ENCODE measurements around the gene LAG3. TPM values are rescaled to one million over a fixed set of nuclear protein-coding genes. Genes with fewer than 3 reads are reported as not detected.

The LAG3 gene
- total RNA-seq, 2 donors from 2014 or later, result 78.2 to 365 TPM

GRCh38 chr12:6745741-6746525 is 26.4 kb upstream of the LAG3 start:
- Mint-ChIP-seq H3K36me3 (peaks cover 16% of the 10 kb centered on the region), H3K9me3 (no peaks in the 10 kb centered on the region), H3K4me3 (no peak overlapping the region), H3K4me1 (ENCODE audit: low read depth in 2 of 2) (peaks cover 6 to 8% of the 10 kb centered on the region in 2 donors), H3K27ac (peak overlapping the region; percentile 57 to 76), H3K27me3 (no peaks in the 10 kb centered on the region)
- DNase-seq (ENCODE audit: low spot score), result no peak
- ATAC-seq, result peak; percentile 73 to 74

- Mint-ChIP-seq H3K27ac (peak overlapping the region in 1 of 2 donors; percentile 27), H3K4me3 (no peak overlapping the region), H3K4me1 (ENCODE audit: low read depth in 2 of 2) (peaks cover 12 to 14% of the 10 kb centered on the region in 2 donors), H3K36me3 (peaks cover 18% of the 10 kb centered on the region), H3K9me3 (no peaks in the 10 kb centered on the region), H3K27me3 (no peaks in the 10 kb centered on the region)
- DNase-seq (ENCODE audit: low spot score) (no peak), ATAC-seq (no peak)
Observed at GRCh38 chr12:6747216-6747615, 25.1 kb upstream of the LAG3 start.

GRCh38 chr12:6748761-6749160 is 23.6 kb upstream of the LAG3 start:
- DNase-seq (ENCODE audit: low spot score) (no peak), ATAC-seq (no peak)
- no peaks in the 10 kb centered on the region for H3K9me3 Mint-ChIP-seq
- peaks cover 18% of the 10 kb centered on the region for H3K36me3 Mint-ChIP-seq
- H3K27me3 Mint-ChIP-seq, result no peaks in the 10 kb centered on the region
- peaks cover 16 to 17% of the 10 kb centered on the region in 2 donors for H3K4me1 Mint-ChIP-seq (ENCODE audit: low read depth in 2 of 2)
- no peak overlapping the region for H3K27ac Mint-ChIP-seq
- no peak overlapping the region for H3K4me3 Mint-ChIP-seq

- ATAC-seq (no peak), DNase-seq (ENCODE audit: low spot score) (no peak)
- no peaks in the 10 kb centered on the region for H3K27me3 Mint-ChIP-seq
- H3K4me1 Mint-ChIP-seq (ENCODE audit: low read depth in 2 of 2), result peaks cover 12 to 14% of the 10 kb centered on the region in 2 donors
- peak overlapping the region in 1 of 2 donors; percentile 89 for H3K27ac Mint-ChIP-seq
- H3K36me3 Mint-ChIP-seq, result peaks cover 18% of the 10 kb centered on the region
- H3K9me3 Mint-ChIP-seq, result no peaks in the 10 kb centered on the region
- no peak overlapping the region for H3K4me3 Mint-ChIP-seq
Observed at GRCh38 chr12:6750506-6750905, 21.8 kb upstream of the LAG3 start.

- H3K27me3 Mint-ChIP-seq, result peaks cover 0 to under 1% of the 10 kb centered on the region in 2 donors
- H3K27ac Mint-ChIP-seq, result peak overlapping the region; percentile 89
- peak overlapping the region; percentile 91 for H3K4me3 Mint-ChIP-seq
- H3K9me3 Mint-ChIP-seq, result no peaks in the 10 kb centered on the region
- H3K4me1 Mint-ChIP-seq (ENCODE audit: low read depth in 2 of 2), result peaks cover 12 to 13% of the 10 kb centered on the region in 2 donors
- no peak for ATAC-seq
- no peak for DNase-seq (ENCODE audit: low spot score)
- peaks cover 18% of the 10 kb centered on the region for H3K36me3 Mint-ChIP-seq
Observed at GRCh38 chr12:6751767-6752166, 20.6 kb upstream of the LAG3 start.

- Mint-ChIP-seq H3K4me3 (peak overlapping the region; percentile 91), H3K36me3 (peaks cover 16% of the 10 kb centered on the region), H3K4me1 (ENCODE audit: low read depth in 2 of 2) (peaks cover 12 to 16% of the 10 kb centered on the region in 2 donors), H3K27me3 (peaks cover 2 to 7% of the 10 kb centered on the region in 2 donors), H3K9me3 (no peaks in the 10 kb centered on the region), H3K27ac (peak overlapping the region; percentile 89)
- ATAC-seq (peak in 1 of 2 donors; percentile 1), DNase-seq (ENCODE audit: low spot score) (no peak)
Observed at GRCh38 chr12:6752167-6752920, 20.0 kb upstream of the LAG3 start.

- Mint-ChIP-seq H3K27ac (peak within 1 kb of the TSS; percentile 89), H3K4me3 (peak within 1 kb of the TSS; percentile 91), H3K4me1 (ENCODE audit: low read depth in 2 of 2) (peaks cover 12 to 22% of the 10 kb centered on the region in 2 donors), H3K9me3 (no peaks in the 10 kb centered on the region), H3K27me3 (peaks cover 4 to 8% of the 10 kb centered on the region in 2 donors), H3K36me3 (peaks cover 8% of the 10 kb centered on the region)
- ATAC-seq (peak; percentile 95 to 96), DNase-seq (ENCODE audit: low spot score) (peak; percentile 99)
Observed at GRCh38 chr12:6752921-6753771, 19.2 kb upstream of the LAG3 start, which contains the start of gene MLF2. TSS of gene MLF2 (minus strand) at chr12:6753141. CDS start at chr12:6752334, 807 bp downstream.

- no peaks in the 10 kb centered on the region for H3K9me3 Mint-ChIP-seq
- H3K36me3 Mint-ChIP-seq, result peaks cover 6% of the 10 kb centered on the region
- ATAC-seq (no peak), DNase-seq (ENCODE audit: low spot score) (no peak)
- peaks cover 8 to 10% of the 10 kb centered on the region in 2 donors for H3K27me3 Mint-ChIP-seq
- peaks cover 18 to 28% of the 10 kb centered on the region in 2 donors for H3K4me1 Mint-ChIP-seq (ENCODE audit: low read depth in 2 of 2)
- H3K27ac Mint-ChIP-seq, result peak overlapping the region; percentile 89
- peak overlapping the region; percentile 91 for H3K4me3 Mint-ChIP-seq
Observed at GRCh38 chr12:6753772-6754356, 18.5 kb upstream of the LAG3 start.

- H3K4me3 Mint-ChIP-seq, result no peak overlapping the region
- H3K27me3 Mint-ChIP-seq, result peaks cover 8 to 11% of the 10 kb centered on the region in 2 donors
- peak overlapping the region in 1 of 2 donors; percentile 89 for H3K27ac Mint-ChIP-seq
- no peaks in the 10 kb centered on the region for H3K9me3 Mint-ChIP-seq
- no peak for ATAC-seq
- DNase-seq (ENCODE audit: low spot score), result no peak
- peaks cover 18 to 29% of the 10 kb centered on the region in 2 donors for H3K4me1 Mint-ChIP-seq (ENCODE audit: low read depth in 2 of 2)
- H3K36me3 Mint-ChIP-seq, result peaks cover 6% of the 10 kb centered on the region
Observed at GRCh38 chr12:6754411-6754810, 17.9 kb upstream of the LAG3 start.

- H3K4me1 Mint-ChIP-seq (ENCODE audit: low read depth in 2 of 2), result peaks cover 12 to 23% of the 10 kb centered on the region in 2 donors
- DNase-seq (ENCODE audit: low spot score) (peak; percentile 15), ATAC-seq (no peak)
- no peak overlapping the region for H3K4me3 Mint-ChIP-seq
- no peaks in the 10 kb centered on the region for H3K9me3 Mint-ChIP-seq
- no peaks in the 10 kb centered on the region for H3K36me3 Mint-ChIP-seq
- peak overlapping the region in 1 of 2 donors; percentile 15 for H3K27ac Mint-ChIP-seq
- H3K27me3 Mint-ChIP-seq, result peaks cover 8 to 11% of the 10 kb centered on the region in 2 donors
Observed at GRCh38 chr12:6757028-6757690, 15.2 kb upstream of the LAG3 start.

GRCh38 chr12:6758506-6759095 is 13.7 kb upstream of the LAG3 start:
- ATAC-seq (no peak), DNase-seq (ENCODE audit: low spot score) (peak; percentile 52)
- H3K27me3 Mint-ChIP-seq, result peaks cover 8 to 13% of the 10 kb centered on the region in 2 donors
- no peaks in the 10 kb centered on the region for H3K9me3 Mint-ChIP-seq
- peak overlapping the region in 1 of 2 donors; percentile 11 for H3K27ac Mint-ChIP-seq
- H3K4me3 Mint-ChIP-seq, result peak overlapping the region; percentile 14
- H3K36me3 Mint-ChIP-seq, result no peaks in the 10 kb centered on the region
- H3K4me1 Mint-ChIP-seq (ENCODE audit: low read depth in 2 of 2), result peaks cover 9 to 21% of the 10 kb centered on the region in 2 donors

- Mint-ChIP-seq H3K27me3 (peaks cover 14 to 20% of the 10 kb centered on the region in 2 donors), H3K4me1 (ENCODE audit: low read depth in 2 of 2) (peaks cover 12 to 24% of the 10 kb centered on the region in 2 donors), H3K27ac (no peak overlapping the region), H3K36me3 (no peaks in the 10 kb centered on the region), H3K4me3 (no peak overlapping the region), H3K9me3 (no peaks in the 10 kb centered on the region)
- DNase-seq (ENCODE audit: low spot score) (no peak), ATAC-seq (no peak)
Observed at GRCh38 chr12:6759741-6760140, 12.6 kb upstream of the LAG3 start.
